HepG2 (cell line): ENCODE data around the gene NOX3. TPM values are rescaled to one million over a fixed set of nuclear protein-coding genes. Genes with fewer than 3 reads are reported as not detected.

Experiments
- ATAC-seq: fragments of 200-7000 bp; cut with Tn5 transposase; 3 replicates; pipeline ENCODE4 v1.9.1; 2020; ENCODE audit warnings: mild to moderate bottlenecking, moderate library complexity
- BruUV-seq: library from RNA; stranded (reverse); fragments of 400-500 nt; replicated peaks from 2 replicates; lab custom pipeline; 2021; lab: Mats Ljungman, UMichigan
- CTCF ChIA-PET: fragments of 300-600 bp; formaldehyde crosslinking; extraction: SDS; loops from one replicate; lab custom pipeline; 2021; ENCODE audit warnings: low total read pairs, inconsistent platforms, low intra/inter-chr PET ratio; lab: Yijun Ruan, JAX
- POLR2A ChIA-PET: fragments of 350-600 bp; sonication (Branson Sonifier 250); formaldehyde crosslinking; loops from one replicate; lab custom pipeline; 2020; ENCODE audit warnings: antibody characterized with exemption, inconsistent platforms; lab: Yijun Ruan, JAX
- DNase-seq: peaks from one replicate; pipeline ENCODE4 v3.0.0-alpha.2; 2015; ENCODE audit warnings: low spot score
- FAIRE-seq: peaks from 3 replicates; lab custom pipeline; 2011; peaks lifted over from hg19 to GRCh38; lab: Jason Lieb, UNC
- H2AFZ ChIP-seq: one replicate; pipeline ENCODE4 v1.6.1; 2011; ENCODE audit warnings: low read length, inconsistent platforms
- H3K27ac ChIP-seq: fragments of 300-600 bp; 3 replicates; pipeline ENCODE4 v1.8.0; 2011; ENCODE audit warnings: mixed run types, mild to moderate bottlenecking, mixed read lengths, low read length, inconsistent platforms; ENCODE audit not compliant: insufficient read depth; ENCODE audit errors: extremely low read length
- H3K27me3 ChIP-seq, 2 experiments: fragments of 200-600 bp in 1 of 2; 2 replicates in 1 of 2; 3 replicates in 1 of 2; pipeline versions ENCODE4 v1.6.0 to v1.8.0; 2011; ENCODE audit warnings: low read length in 2 of 2, mild to moderate bottlenecking in 2 of 2, moderate library complexity in 2 of 2, inconsistent platforms in 1 of 2; ENCODE audit not compliant: insufficient read depth in 2 of 2, control insufficient read depth in 1 of 2
- H3K36me3 ChIP-seq, 2 experiments: fragments of 200-600 bp in 1 of 2; replicated peaks in 1 of 2; 2 replicates in 1 of 2; 3 replicates in 1 of 2; pipeline versions ENCODE4 v1.5.1 to v1.8.0; 2011; ENCODE audit warnings: low read length in 2 of 2, inconsistent platforms in 1 of 2; ENCODE audit not compliant: insufficient read depth in 2 of 2, control insufficient read depth in 1 of 2
- H3K4me1 ChIP-seq: 2 replicates; pipeline ENCODE4 v1.5.1; 2012; ENCODE audit warnings: low read length, inconsistent platforms; ENCODE audit not compliant: insufficient read depth
- H3K4me2 ChIP-seq: 2 replicates; pipeline ENCODE4 v1.6.0; 2011; ENCODE audit warnings: low read depth, low read length, inconsistent platforms
- H3K4me3 ChIP-seq, 3 experiments: fragments of 200-600 bp in 1 of 3; sonication (generic), shearing (Covaris generic) in 1 of 3; replicated peaks in 1 of 3; 2 replicates each; pipeline ENCODE4 v1.5.1; 2011 to 2016; ENCODE audit warnings: low read length in 3 of 3, inconsistent platforms in 2 of 3, low read depth in 2 of 3, mild to moderate bottlenecking in 2 of 3, control low read depth in 1 of 3, mixed read lengths in 1 of 3; ENCODE audit not compliant: insufficient read depth in 1 of 3
- H3K79me2 ChIP-seq: one replicate; pipeline ENCODE4 v1.6.1; 2011; ENCODE audit warnings: low read length, inconsistent platforms; ENCODE audit not compliant: insufficient read depth
- H3K9ac ChIP-seq: 2 replicates; pipeline ENCODE4 v1.6.0; 2011; ENCODE audit warnings: mild to moderate bottlenecking, low read depth, low read length, inconsistent platforms; ENCODE audit not compliant: insufficient read depth
- H3K9me3 ChIP-seq: 2 replicates; pipeline ENCODE4 v1.5.1; 2012; ENCODE audit warnings: mild to moderate bottlenecking, low read length
- H4K20me1 ChIP-seq: 2 replicates; pipeline ENCODE4 v1.6.0; 2011; ENCODE audit warnings: inconsistent platforms, mild to moderate bottlenecking, low read length, moderate library complexity; ENCODE audit not compliant: insufficient read depth
- ATF1 ChIP-seq: IDR thresholded peaks from 2 replicates; pipeline ENCODE4 v1.6.1; 2016; ENCODE audit warnings: mild to moderate bottlenecking, control low read depth
- BRCA1 ChIP-seq: sonication (generic); formaldehyde crosslinking; IDR thresholded peaks from 2 replicates; pipeline ENCODE4 v1.4.0; 2020; ENCODE audit warnings: missing genetic modification reagents
- ELF1 ChIP-seq: sonication (generic); formaldehyde crosslinking; IDR thresholded peaks from 2 replicates; pipeline ENCODE4 v1.4.0; 2020; ENCODE audit warnings: missing genetic modification reagents
- GMEB1 ChIP-seq: sonication (generic); formaldehyde crosslinking; IDR thresholded peaks from 2 replicates; pipeline ENCODE4 v1.5.1; 2020; ENCODE audit warnings: missing genetic modification reagents, mild to moderate bottlenecking, borderline replicate concordance
- HHEX ChIP-seq: IDR thresholded peaks from 2 replicates; pipeline ENCODE4 v1.6.1; 2016; ENCODE audit warnings: control low read depth
- MIXL1 ChIP-seq: IDR thresholded peaks from 2 replicates; pipeline ENCODE4 v1.6.1; 2016
- NRL ChIP-seq: sonication (generic); formaldehyde crosslinking; IDR thresholded peaks from 2 replicates; pipeline ENCODE4 v1.5.0; 2020; ENCODE audit warnings: missing genetic modification reagents, mild to moderate bottlenecking, moderate library complexity, borderline replicate concordance
- PAF1 ChIP-seq: IDR thresholded peaks from 2 replicates; pipeline ENCODE4 v1.6.1; 2016; ENCODE audit warnings: missing genetic modification reagents, missing compliant biosample characterization
- PITX1 ChIP-seq: sonication (generic); formaldehyde crosslinking; IDR thresholded peaks from 2 replicates; pipeline ENCODE4 v1.5.1; 2020; ENCODE audit warnings: mild to moderate bottlenecking, missing genetic modification reagents
- RBAK ChIP-seq: sonication (generic); formaldehyde crosslinking; IDR thresholded peaks from 2 replicates; pipeline ENCODE4 v1.5.1; 2020; ENCODE audit warnings: mild to moderate bottlenecking, missing genetic modification reagents
- RXRB ChIP-seq: IDR thresholded peaks from 2 replicates; pipeline ENCODE4 v1.6.1; 2016; ENCODE audit warnings: borderline replicate concordance, missing genetic modification reagents, missing compliant biosample characterization
- SRSF1 ChIP-seq: fragments of 200-400 bp; formaldehyde crosslinking; optimal IDR thresholded peaks from 2 replicates; pipeline ENCODE3; 2017; ENCODE audit warnings: mild to moderate bottlenecking, low read depth, low read length, moderate library complexity
- TEF ChIP-seq: sonication (generic); formaldehyde crosslinking; IDR thresholded peaks from 2 replicates; pipeline ENCODE4 v1.5.0; 2020; ENCODE audit warnings: missing genetic modification reagents
- TFDP1 ChIP-seq: IDR thresholded peaks from 2 replicates; pipeline ENCODE4 v1.6.1; 2016; ENCODE audit warnings: missing compliant biosample characterization, missing genetic modification reagents, borderline replicate concordance
- ZMYM2 ChIP-seq: sonication (generic); formaldehyde crosslinking; IDR thresholded peaks from 2 replicates; pipeline ENCODE4 v1.8.0; 2022; ENCODE audit warnings: mild to moderate bottlenecking, missing genetic modification reagents
- ZNF232 ChIP-seq: sonication (generic); formaldehyde crosslinking; IDR thresholded peaks from 2 replicates; pipeline ENCODE4 v1.4.0; 2020; ENCODE audit warnings: missing genetic modification reagents, borderline replicate concordance
- ZNF263 ChIP-seq: sonication (generic); formaldehyde crosslinking; IDR thresholded peaks from 2 replicates; pipeline ENCODE4 v1.4.0; 2020; ENCODE audit warnings: missing genetic modification reagents
- ZNF414 ChIP-seq: sonication (generic); formaldehyde crosslinking; IDR thresholded peaks from 2 replicates; pipeline ENCODE4 v1.5.0; 2020; ENCODE audit warnings: missing genetic modification reagents
- ZNF614 ChIP-seq: IDR thresholded peaks from 2 replicates; pipeline ENCODE4 v1.6.1; 2018; ENCODE audit warnings: missing biosample characterization, missing genetic modification reagents, inconsistent platforms, borderline replicate concordance
- ZNF674 ChIP-seq: sonication (generic); formaldehyde crosslinking; IDR thresholded peaks from 2 replicates; pipeline ENCODE4 v1.5.0; 2020; ENCODE audit warnings: low read depth, mild to moderate bottlenecking, missing genetic modification reagents
- ZSCAN20 ChIP-seq: sonication (generic); formaldehyde crosslinking; IDR thresholded peaks from 2 replicates; pipeline ENCODE4 v1.4.0; 2020; ENCODE audit warnings: missing genetic modification reagents, mild to moderate bottlenecking, borderline replicate concordance
- WGBS: methylation state at CpG from one replicate; pipeline ENCODE4 v1.1.6; 2017; ENCODE audit warnings: low lambda C conversion rate; 5-methylcytosine and 5-hydroxymethylcytosine counted together
- in situ Hi-C: cut with HindIII; loops from 2 replicates; pipeline ENCODE4 v1.10.0; 2017; ENCODE audit warnings: low pct_unique_long_range_greater_than_20kb; ENCODE audit not compliant: extremely low pct_ligation_motif_present
- intact Hi-C: fragments of 100-400 bp; cut with micrococcal nuclease; formaldehyde crosslinking; loops from one replicate; pipeline ENCODE4 v1.10.0; 2022; ENCODE audit not compliant: unreplicated experiment
- polyA plus RNA-seq, 8 experiments: library from polyadenylated mRNA; depleted of rRNA in 3 of 8; stranded (reverse) in 7 of 8; unstranded in 1 of 8; fragments of >200 nt; fragmentation: Illumina TruSeq in 4 of 8; extraction: Trizol in 4 of 8; gene quantifications; 2 replicates each; pipeline versions ENCODE4 v1.2.1 to v1.2.3, GENCODE V29; 2011 to 2016; ENCODE audit warnings: low read depth in 4 of 8, missing spikeins in 1 of 8, mixed read lengths in 1 of 8; ENCODE audit not compliant: insufficient read depth in 1 of 8
- total RNA-seq, 5 experiments: library from RNA; depleted of rRNA; stranded (reverse); fragments of >200 nt; fragmentation: Illumina TruSeq; extraction: Trizol; gene quantifications; 2 replicates each; pipeline ENCODE4 v1.2.3, GENCODE V29; 2016; ENCODE audit warnings: low read depth in 1 of 5

The NOX3 gene
- total and polyA plus RNA-seq, 2 of the 13 experiments (the other 11 are each of a cell fraction or from before 2014, with no cell fraction given): 0.09 to 0.18 TPM

- ATAC-seq (no peak), FAIRE-seq (no peak), DNase-seq (peak; percentile 86)
- 25% methylated on average over 7 of the region's 7 CpGs for WGBS
- peaks cover 72% of the 10 kb centered on the region for H3K4me1 ChIP-seq
- BruUV-seq: no TSS peak
- no peak overlapping the region; a peak in 1 of 6 replicates for H3K4me3 ChIP-seq
- H3K36me3 ChIP-seq: no peaks in the 10 kb centered on the region
- no peaks in the 10 kb centered on the region for H3K79me2 ChIP-seq
- H3K9ac ChIP-seq: peak overlapping the region; percentile 58
- POLR2A ChIA-PET: interaction anchor here (0.7 to 2.1 kb wide), 5 partner anchors 13 to 126 kb away, joined by 3 to 11 read pairs (median 3); no protein-coding TSS in a partner anchor
- CTCF ChIA-PET: no interaction called here
- H3K4me2 ChIP-seq: peak overlapping the region; percentile 15
- H3K27ac ChIP-seq: peak overlapping the region; percentile 96
- in situ Hi-C loops: loop anchor here (5.0 kb wide), 1 partner anchor 75 kb away; no protein-coding TSS in a partner anchor
- no peaks in the 10 kb centered on the region for H4K20me1 ChIP-seq
- intact Hi-C loops: no loop called here
- peak overlapping the region; percentile 81 for H2AFZ ChIP-seq
- no peaks in the 10 kb centered on the region for H3K27me3 ChIP-seq
- no peaks in the 10 kb centered on the region for H3K9me3 ChIP-seq
- TF ChIP-seq ATF1 (CRISPR knock-in tag) (0 out of 2 replicates have a peak, but pooled peaks have one; percentile 36), HHEX (CRISPR knock-in tag) (no peak), ZSCAN20 (CRISPR knock-in tag) (no peak), MIXL1 (CRISPR knock-in tag) (peak; percentile 31; the same call in 1 of the 2 replicates), TFDP1 (no peak), RXRB (CRISPR knock-in tag) (no peak), SRSF1 (no peak), PAF1 (CRISPR knock-in tag) (no peak), ZMYM2 (0 out of 2 replicates have a peak, but pooled peaks have one; percentile 56), TEF (CRISPR knock-in tag) (no peak), ZNF263 (CRISPR knock-in tag) (no peak), ZNF232 (CRISPR knock-in tag) (no peak), PITX1 (no peak), ZNF674 (CRISPR knock-in tag) (no peak), GMEB1 (CRISPR knock-in tag) (no peak), RBAK (CRISPR knock-in tag) (peak; percentile 95), BRCA1 (CRISPR knock-in tag) (no peak), NRL (no peak), ELF1 (CRISPR knock-in tag) (no peak), ZNF414 (CRISPR knock-in tag) (0 out of 2 replicates have a peak, but pooled peaks have one; percentile 43), ZNF614 (CRISPR knock-in tag) (peak; percentile 100)
Observed at GRCh38 chr6:155402656-155403304, 52.9 kb downstream of the NOX3 start.
